PC-3 (cell line): Measurements from ENCODE around the gene FBLN7. TPM values are rescaled to one million over a fixed set of nuclear protein-coding genes. Genes with fewer than 3 reads are reported as not detected.

ENCODE experiments used
- ATAC-seq: fragments of 200-7000 bp; cut with Tn5 transposase; 2 replicates; pipeline ENCODE4 v1.9.1; 2020; ENCODE audit warnings: mild to moderate bottlenecking, moderate library complexity
- BruUV-seq: library from RNA; stranded (reverse); fragments of 400-500 nt; replicated peaks from 2 replicates; lab custom pipeline; 2021; lab: Mats Ljungman, UMichigan
- CTCF ChIA-PET: fragments of 300-600 bp; sonication (Branson Sonifier 250); formaldehyde crosslinking; loops from one replicate; lab custom pipeline; 2022; ENCODE audit warnings: antibody characterized with exemption; lab: Charles Lee
- POLR2A ChIA-PET: fragments of 300-600 bp; sonication (Branson Sonifier 250); formaldehyde crosslinking; loops from one replicate; lab custom pipeline; 2022; ENCODE audit warnings: antibody characterized with exemption; ENCODE audit not compliant: unreplicated experiment; lab: Charles Lee
- DNase-seq: peaks from one replicate; pipeline ENCODE4 v3.0.0-alpha.2; 2015
- H2AFZ ChIP-seq: fragments of 300-600 bp; sonication (generic); 2 replicates; pipeline ENCODE4 v1.6.0; 2016; ENCODE audit warnings: antibody characterized with exemption, low read length
- H3F3A ChIP-seq: fragments of 300-600 bp; sonication (generic); one replicate; pipeline ENCODE4 v1.6.0; 2017; ENCODE audit warnings: antibody characterized with exemption, low read length, control low read depth, mild to moderate bottlenecking; ENCODE audit not compliant: unreplicated experiment
- H3K27ac ChIP-seq: fragments of 300-600 bp; sonication (generic); 2 replicates; pipeline ENCODE4 v1.5.1; 2016; ENCODE audit warnings: mild to moderate bottlenecking, low read length
- H3K27me3 ChIP-seq: fragments of 300-600 bp; sonication (generic); 2 replicates; pipeline ENCODE4 v1.6.1; 2016; ENCODE audit warnings: low read length, mixed read lengths
- H3K36me3 ChIP-seq: fragments of 300-600 bp; sonication (generic); 2 replicates; pipeline ENCODE4 v1.6.1; 2016; ENCODE audit warnings: low read depth, mixed run types, low read length, mixed read lengths
- H3K4me1 ChIP-seq: fragments of 300-600 bp; sonication (generic); 2 replicates; pipeline ENCODE4 v1.5.1; 2016; ENCODE audit warnings: low read length; ENCODE audit not compliant: insufficient read depth
- H3K4me2 ChIP-seq: fragments of 300-600 bp; sonication (generic); 2 replicates; pipeline ENCODE4 v1.6.0; 2016; ENCODE audit warnings: low read length
- H3K4me3 ChIP-seq: fragments of 300-600 bp; sonication (generic); 2 replicates; pipeline ENCODE4 v1.5.1; 2016; ENCODE audit warnings: mild to moderate bottlenecking, low read length, mixed read lengths
- H3K79me2 ChIP-seq: fragments of 300-600 bp; sonication (generic); 2 replicates; pipeline ENCODE4 v1.6.1; 2017; ENCODE audit warnings: low read length, mixed read lengths
- H3K9ac ChIP-seq: fragments of 300-600 bp; sonication (generic); 2 replicates; pipeline ENCODE4 v1.6.0; 2016; ENCODE audit warnings: mild to moderate bottlenecking, low read length
- H3K9me2 ChIP-seq: fragments of 300-600 bp; sonication (generic); replicated peaks from 2 replicates; pipeline ENCODE4 v1.6.1; 2016; ENCODE audit warnings: mixed run types, low read length, mixed read lengths
- H3K9me3 ChIP-seq: fragments of 300-600 bp; sonication (generic); 2 replicates; pipeline ENCODE4 v1.6.1; 2016; ENCODE audit warnings: low read length, mixed read lengths
- H4K20me1 ChIP-seq: fragments of 300-600 bp; sonication (generic); 2 replicates; pipeline ENCODE4 v1.6.1; 2016; ENCODE audit warnings: low read length, mixed read lengths
- EZH2 ChIP-seq: fragments of 300-600 bp; sonication (generic); IDR thresholded peaks from one replicate; pipeline ENCODE4 v1.6.1; 2017; ENCODE audit warnings: antibody characterized with exemption, mild to moderate bottlenecking, low read length; ENCODE audit not compliant: unreplicated experiment
- EZH2phosphoT487 ChIP-seq: fragments of 300-600 bp; sonication (generic); IDR thresholded peaks from 2 replicates; pipeline ENCODE4 v1.6.1; 2018; ENCODE audit warnings: mild to moderate bottlenecking, antibody characterized with exemption, low read length, borderline replicate concordance
- intact Hi-C: fragments of 100-400 bp; cut with micrococcal nuclease; formaldehyde crosslinking; loops from 2 replicates; pipeline ENCODE4 v1.9.0; 2023
- total RNA-seq: library from RNA; depleted of rRNA; stranded (reverse); fragments of >200 nt; gene quantifications from 2 replicates; pipeline ENCODE4 v1.2.3, GENCODE V29; 2014
- TF ChIP-seq, protein P1 (sequence below): fragments of 300-600 bp; sonication (generic); conservative IDR thresholded peaks from 2 replicates; pipeline ENCODE4 v1.5.1; 2017; ENCODE audit warnings: antibody characterized with exemption, low read depth, mild to moderate bottlenecking, low read length

Gene FBLN7
- total RNA-seq, 1 experiment from 2014 or later: 2.2 TPM

DNA sequence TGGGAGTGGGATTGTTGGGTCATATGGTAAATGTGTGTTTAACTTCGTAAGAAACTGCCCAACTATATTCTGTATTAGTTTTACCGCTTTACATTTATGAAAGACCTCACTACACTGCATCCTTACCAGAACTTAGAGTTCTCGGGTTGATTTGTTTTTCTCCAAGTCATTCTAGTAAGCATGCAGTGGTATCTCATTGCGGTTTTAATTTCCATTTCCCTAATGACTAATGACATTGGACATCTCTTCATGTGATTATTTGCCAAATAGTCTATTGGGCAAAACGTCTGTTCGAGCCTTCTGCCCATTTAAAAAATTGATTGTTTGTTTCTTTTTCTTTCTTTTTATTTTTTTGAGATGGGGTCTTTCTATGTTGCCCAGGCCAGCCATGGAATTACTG lies 6.8 kb downstream of the FBLN7 start:
- BruUV-seq: no TSS peak

DNA sequence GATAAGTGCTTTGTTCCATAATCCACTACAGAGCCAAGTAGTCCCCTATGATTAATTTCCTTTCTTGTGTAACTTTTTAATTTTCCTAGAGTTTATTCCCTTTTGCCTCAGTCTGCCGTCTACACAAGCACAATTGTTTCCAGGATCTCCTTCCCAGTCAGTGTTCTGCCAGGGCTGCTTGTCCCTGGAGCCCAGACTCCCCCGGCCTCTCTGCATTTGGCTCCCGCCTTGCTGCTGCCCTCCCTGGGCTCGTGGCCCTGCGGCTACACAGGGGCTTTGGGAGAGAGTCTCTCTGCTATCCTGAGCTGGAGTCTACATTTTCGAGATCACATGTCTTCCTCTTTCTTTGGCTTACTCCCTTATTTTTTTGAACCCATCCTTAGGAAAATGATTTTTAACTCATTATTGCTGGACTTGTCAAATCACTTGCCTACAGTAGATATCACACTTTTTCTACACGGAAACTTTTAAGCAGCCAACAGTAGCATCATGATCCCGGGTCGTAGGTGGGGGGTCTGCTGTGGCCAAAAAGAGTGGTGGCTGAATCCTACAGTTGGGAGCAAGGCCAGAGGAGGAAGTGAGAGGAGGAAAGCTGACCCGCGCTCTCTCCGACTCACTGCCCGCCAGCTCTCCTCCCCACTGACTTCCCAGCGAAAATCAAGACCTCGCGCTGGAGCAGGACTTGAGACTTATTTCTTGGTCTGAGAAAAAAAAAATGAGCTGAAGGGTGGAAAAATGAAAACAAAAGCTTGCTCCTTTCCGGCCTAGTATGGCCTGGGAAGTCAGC lies 9.4 kb downstream of the FBLN7 start:
- no peak overlapping the region for H3K9ac ChIP-seq
- intact Hi-C loops: no loop called here
- H3K4me2 ChIP-seq: no peak overlapping the region
- H3K79me2 ChIP-seq: no peaks in the 10 kb centered on the region
- no TSS peak for BruUV-seq
- ATAC-seq (no peak), DNase-seq (no peak)
- H3K4me3 ChIP-seq: no peak overlapping the region
- H3K27me3 ChIP-seq: no peaks in the 10 kb centered on the region
- H3K9me3 ChIP-seq: no peaks in the 10 kb centered on the region
- H4K20me1 ChIP-seq: no peaks in the 10 kb centered on the region
- H2AFZ ChIP-seq: no peak overlapping the region
- POLR2A ChIA-PET: no interaction called here
- H3K36me3 ChIP-seq: no peaks in the 10 kb centered on the region
- no peaks in the 10 kb centered on the region for H3F3A ChIP-seq
- H3K27ac ChIP-seq: no peak overlapping the region
- TF ChIP-seq EZH2: no peak
- TF ChIP-seq, protein P1, sequence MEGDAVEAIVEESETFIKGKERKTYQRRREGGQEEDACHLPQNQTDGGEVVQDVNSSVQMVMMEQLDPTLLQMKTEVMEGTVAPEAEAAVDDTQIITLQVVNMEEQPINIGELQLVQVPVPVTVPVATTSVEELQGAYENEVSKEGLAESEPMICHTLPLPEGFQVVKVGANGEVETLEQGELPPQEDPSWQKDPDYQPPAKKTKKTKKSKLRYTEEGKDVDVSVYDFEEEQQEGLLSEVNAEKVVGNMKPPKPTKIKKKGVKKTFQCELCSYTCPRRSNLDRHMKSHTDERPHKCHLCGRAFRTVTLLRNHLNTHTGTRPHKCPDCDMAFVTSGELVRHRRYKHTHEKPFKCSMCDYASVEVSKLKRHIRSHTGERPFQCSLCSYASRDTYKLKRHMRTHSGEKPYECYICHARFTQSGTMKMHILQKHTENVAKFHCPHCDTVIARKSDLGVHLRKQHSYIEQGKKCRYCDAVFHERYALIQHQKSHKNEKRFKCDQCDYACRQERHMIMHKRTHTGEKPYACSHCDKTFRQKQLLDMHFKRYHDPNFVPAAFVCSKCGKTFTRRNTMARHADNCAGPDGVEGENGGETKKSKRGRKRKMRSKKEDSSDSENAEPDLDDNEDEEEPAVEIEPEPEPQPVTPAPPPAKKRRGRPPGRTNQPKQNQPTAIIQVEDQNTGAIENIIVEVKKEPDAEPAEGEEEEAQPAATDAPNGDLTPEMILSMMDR: no peak
- TF ChIP-seq EZH2phosphoT487: no peak
- H3K9me2 ChIP-seq: no peaks in the 10 kb centered on the region
- H3K4me1 ChIP-seq: no peaks in the 10 kb centered on the region
- CTCF ChIA-PET: no interaction called here

More for the DNA sequence above, 6.8 kb downstream of the FBLN7 start:
- Histone ChIP-seq H3K79me2 (no peaks in the 10 kb centered on the region), H3K27ac (no peak overlapping the region), H3K9ac (no peak overlapping the region), H3F3A (no peaks in the 10 kb centered on the region), H3K9me2 (no peaks in the 10 kb centered on the region), H3K4me1 (no peaks in the 10 kb centered on the region), H3K27me3 (no peaks in the 10 kb centered on the region), H3K36me3 (no peaks in the 10 kb centered on the region), H3K4me2 (no peak overlapping the region), H3K9me3 (no peaks in the 10 kb centered on the region), H3K4me3 (no peak overlapping the region), H2AFZ (no peak overlapping the region), H4K20me1 (no peaks in the 10 kb centered on the region)
- DNase-seq: no peak
- intact Hi-C loops: no loop called here
- ChIA-PET POLR2A (no interaction called here), CTCF (no interaction called here)
- TF ChIP-seq, protein P1: no peak
- TF ChIP-seq EZH2phosphoT487 (no peak), EZH2 (no peak)
- ATAC-seq: no peak

DNA sequence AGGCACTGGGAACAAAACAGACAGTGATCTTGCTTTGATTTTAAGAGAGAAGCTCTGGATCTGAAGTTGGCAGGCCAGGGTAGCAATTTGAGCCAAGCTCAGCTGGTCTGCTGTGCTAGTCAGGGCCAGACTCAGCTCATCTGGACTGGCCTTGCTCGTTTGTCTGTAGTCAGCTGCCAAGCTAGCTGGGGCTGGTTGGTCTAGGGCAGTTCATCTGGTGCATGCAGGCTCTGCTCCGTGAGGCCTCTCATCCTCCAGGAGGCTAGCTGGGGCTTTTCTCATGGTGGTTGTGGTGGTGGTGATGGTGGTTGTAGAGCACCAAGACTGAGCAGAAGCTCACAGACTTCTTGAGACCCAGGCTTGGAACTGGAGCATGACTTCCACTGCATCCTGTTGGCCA lies 10.3 kb downstream of the FBLN7 start:
- Histone ChIP-seq H3F3A (no peaks in the 10 kb centered on the region), H3K9me2 (no peaks in the 10 kb centered on the region), H3K4me2 (no peak overlapping the region), H3K4me3 (no peak overlapping the region), H3K4me1 (no peaks in the 10 kb centered on the region), H3K9ac (no peak overlapping the region), H3K9me3 (no peaks in the 10 kb centered on the region), H4K20me1 (no peaks in the 10 kb centered on the region), H3K36me3 (no peaks in the 10 kb centered on the region), H2AFZ (no peak overlapping the region), H3K27me3 (no peaks in the 10 kb centered on the region), H3K79me2 (no peaks in the 10 kb centered on the region), H3K27ac (no peak overlapping the region)
- TF ChIP-seq EZH2phosphoT487 (no peak), EZH2 (no peak)
- TF ChIP-seq, protein P1: no peak
- ChIA-PET CTCF (no interaction called here), POLR2A (no interaction called here)
- ATAC-seq (no peak), DNase-seq (no peak)
- no TSS peak for BruUV-seq
- intact Hi-C loops: no loop called here
